WTC11 (cell line): ENCODE data around the gene PRKAR2A. TPM values are rescaled to one million over a fixed set of nuclear protein-coding genes. Genes with fewer than 3 reads are reported as not detected.

ENCODE experiments used
- ATAC-seq: fragments of 200-7000 bp; cut with Tn5 transposase; 2 replicates; pipeline ENCODE4 v1.10.0; 2021; ENCODE audit warnings: mild to moderate bottlenecking, moderate library complexity
- CTCF ChIA-PET: fragments of 300-600 bp; sonication (Branson Sonifier 250); formaldehyde crosslinking; loops from one replicate; lab custom pipeline; 2021; ENCODE audit warnings: antibody characterized with exemption; lab: Charles Lee
- POLR2A ChIA-PET: fragments of 350-600 bp; sonication (Branson Sonifier 250); formaldehyde crosslinking; loops from one replicate; lab custom pipeline; 2021; ENCODE audit warnings: antibody characterized with exemption; lab: Charles Lee
- DNase-seq: peaks from one replicate; pipeline ENCODE4 v3.0.0; 2021; ENCODE audit warnings: low spot score
- H3K27ac Mint-ChIP-seq: 2 replicates; pipeline ENCODE4 v1.8.0; 2021; ENCODE audit warnings: mixed read lengths
- H3K27me3 Mint-ChIP-seq: 2 replicates; pipeline ENCODE4 v1.8.0; 2021; ENCODE audit warnings: low read depth, mild to moderate bottlenecking, moderate library complexity, mixed read lengths
- H3K36me3 Mint-ChIP-seq: 2 replicates; pipeline ENCODE4 v1.8.0; 2021; ENCODE audit warnings: mixed read lengths
- H3K4me1 Mint-ChIP-seq: 2 replicates; pipeline ENCODE4 v1.8.0; 2022; ENCODE audit warnings: mixed read lengths
- H3K4me3 Mint-ChIP-seq: 2 replicates; pipeline ENCODE4 v1.8.0; 2021; ENCODE audit warnings: mild to moderate bottlenecking, moderate library complexity, mixed read lengths
- H3K9me3 Mint-ChIP-seq: 2 replicates; pipeline ENCODE4 v1.8.0; 2021; ENCODE audit warnings: mixed read lengths
- ERG ChIP-seq: fragments of 250-450 bp; sonication (Bioruptor Pico); IDR thresholded peaks from 2 replicates; pipeline ENCODE4 v1.8.0; 2021; ENCODE audit warnings: mild to moderate bottlenecking
- ETV6 ChIP-seq: sonication (generic); formaldehyde crosslinking; IDR thresholded peaks from 2 replicates; pipeline ENCODE4 v1.8.1; 2022; ENCODE audit warnings: mild to moderate bottlenecking, missing genetic modification reagents
- GABPB1 ChIP-seq: sonication (generic); formaldehyde crosslinking; IDR thresholded peaks from 2 replicates; pipeline ENCODE4 v1.8.1; 2023; ENCODE audit warnings: mild to moderate bottlenecking, missing genetic modification reagents
- HMGXB4 ChIP-seq: sonication (generic); formaldehyde crosslinking; IDR thresholded peaks from 2 replicates; pipeline ENCODE4 v1.8.1; 2023; ENCODE audit warnings: mild to moderate bottlenecking, moderate library complexity, missing genetic modification reagents
- IRF2 ChIP-seq: sonication (generic); formaldehyde crosslinking; IDR thresholded peaks from 2 replicates; pipeline ENCODE4 v1.8.0; 2022; ENCODE audit warnings: low read depth, missing genetic modification reagents, borderline replicate concordance
- NR1H2 ChIP-seq: sonication (generic); formaldehyde crosslinking; IDR thresholded peaks from 2 replicates; pipeline ENCODE4 v1.9.0; 2021; ENCODE audit warnings: mild to moderate bottlenecking, moderate library complexity, missing genetic modification reagents
- PRRX2 ChIP-seq: fragments of 250-450 bp; sonication (Bioruptor Pico); IDR thresholded peaks from 2 replicates; pipeline ENCODE4 v1.8.0; 2021; ENCODE audit warnings: mild to moderate bottlenecking
- STAT6 ChIP-seq: sonication (generic); formaldehyde crosslinking; conservative IDR thresholded peaks from 2 replicates; pipeline ENCODE4 v1.8.1; 2023; ENCODE audit warnings: mild to moderate bottlenecking, low read depth, missing genetic modification reagents, moderate library complexity
- ZBTB21 ChIP-seq: sonication (generic); formaldehyde crosslinking; IDR thresholded peaks from 2 replicates; pipeline ENCODE4 v1.8.1; 2023; ENCODE audit warnings: mild to moderate bottlenecking, missing genetic modification reagents, borderline replicate concordance
- ZMAT4 ChIP-seq: fragments of 250-450 bp; sonication (Bioruptor Pico); IDR thresholded peaks from 2 replicates; pipeline ENCODE4 v1.9.0; 2021; ENCODE audit warnings: mild to moderate bottlenecking
- ZNF219 ChIP-seq: sonication (generic); formaldehyde crosslinking; IDR thresholded peaks from 2 replicates; pipeline ENCODE4 v1.8.0; 2023; ENCODE audit warnings: missing genetic modification reagents, mild to moderate bottlenecking, borderline replicate concordance
- ZNF281 ChIP-seq: sonication (generic); formaldehyde crosslinking; IDR thresholded peaks from 2 replicates; pipeline ENCODE4 v1.8.0; 2023; ENCODE audit warnings: mild to moderate bottlenecking, missing genetic modification reagents
- ZNF423 ChIP-seq: fragments of 250-450 bp; sonication (Bioruptor Pico); IDR thresholded peaks from 2 replicates; pipeline ENCODE4 v2.1.2; 2022; ENCODE audit warnings: mild to moderate bottlenecking, moderate library complexity
- ZNF532 ChIP-seq: fragments of 250-450 bp; sonication (Bioruptor Pico); IDR thresholded peaks from 2 replicates; pipeline ENCODE4 v1.9.0; 2021; ENCODE audit warnings: mild to moderate bottlenecking, borderline replicate concordance
- ZNF671 ChIP-seq: fragments of 250-450 bp; sonication (Bioruptor Pico); IDR thresholded peaks from 2 replicates; pipeline ENCODE4 v1.8.0; 2021; ENCODE audit warnings: mild to moderate bottlenecking
- total RNA-seq: library from RNA; stranded (reverse); gene quantifications from 3 replicates; pipeline ENCODE4 v1.2.3, GENCODE V29; 2021

Gene PRKAR2A
- total RNA-seq, 1 experiment from 2014 or later, result 57.2 TPM

GRCh38 chr3:48855681-48856447 lies 8.2 kb upstream of the PRKAR2A start:
- H3K36me3 Mint-ChIP-seq, result no peaks in the 10 kb centered on the region
- no peak overlapping the region for H3K4me3 Mint-ChIP-seq
- CTCF ChIA-PET, result interaction anchor here (1.2 to 1.7 kb wide), 4 partner anchors 8 to 132 kb away, joined by 3 to 6 read pairs (median 4); partner anchors contain the start of gene PRKAR2A
- no peaks in the 10 kb centered on the region for H3K4me1 Mint-ChIP-seq
- POLR2A ChIA-PET, result interaction anchor here (0.6 kb wide), 1 partner anchor 139 kb away, joined by 3 read pairs; the partner anchor contains the start of gene IP6K2
- TF ChIP-seq IRF2, result no peak
- TF ChIP-seq ERG (CRISPR knock-in tag), result no peak
- no peak for TF ChIP-seq ETV6 (CRISPR knock-in tag)
- TF ChIP-seq ZNF281 (CRISPR knock-in tag), result no peak
- no peak for TF ChIP-seq HMGXB4 (CRISPR knock-in tag)
- no peak for TF ChIP-seq PRRX2 (CRISPR knock-in tag)
- no peak for TF ChIP-seq ZBTB21
- no peak for TF ChIP-seq ZNF671 (CRISPR knock-in tag)
- TF ChIP-seq ZNF532 (CRISPR knock-in tag), result no peak
- TF ChIP-seq ZNF423 (CRISPR knock-in tag), result no peak
- no peak for TF ChIP-seq STAT6 (CRISPR knock-in tag)
- TF ChIP-seq ZNF219 (CRISPR knock-in tag), result no peak
- TF ChIP-seq GABPB1 (CRISPR knock-in tag), result no peak
- no peak for TF ChIP-seq ZMAT4 (CRISPR knock-in tag)
- no peak for TF ChIP-seq NR1H2 (CRISPR knock-in tag)
- no peaks in the 10 kb centered on the region for H3K9me3 Mint-ChIP-seq
- ATAC-seq (no peak), DNase-seq (no peak)
- H3K27ac Mint-ChIP-seq, result peak overlapping the region; percentile 83
- no peaks in the 10 kb centered on the region for H3K27me3 Mint-ChIP-seq
